Kidney (tissue), 14 donors: ENCODE measurements around the gene YAP1. TPM values are rescaled to one million over a fixed set of nuclear protein-coding genes. Genes with fewer than 3 reads are reported as not detected.

Experiments used
- DNase-seq, 5 donors: peaks; one replicate each; pipeline ENCODE4 v3.0.0-alpha.2; 2013 to 2020
- FAIRE-seq: peaks from 2 replicates; lab custom pipeline; 2012; peaks lifted over from hg19 to GRCh38; lab: Jason Lieb, UNC
- H3K27ac ChIP-seq, 2 donors: one replicate each; pipeline ENCODE4 v1.7.0; 2013; ENCODE audit warnings: low read depth in 2 of 2, low read length in 2 of 2, inconsistent platforms in 1 of 2
- H3K27me3 ChIP-seq: one replicate; pipeline ENCODE4 v1.7.1; 2013; ENCODE audit warnings: low read length, inconsistent platforms; ENCODE audit not compliant: control insufficient read depth, insufficient read depth
- H3K36me3 ChIP-seq, 3 donors: one replicate each; pipeline versions ENCODE4 v1.7.0 to v1.7.1; 2013; ENCODE audit warnings: low read length in 3 of 3, control low read depth in 1 of 3, inconsistent platforms in 1 of 3; ENCODE audit not compliant: insufficient read depth in 3 of 3, control insufficient read depth in 2 of 3
- H3K4me1 ChIP-seq, 3 donors: one replicate each; pipeline versions ENCODE4 v1.7.0 to v1.7.1; 2013; ENCODE audit warnings: low read length in 3 of 3, inconsistent platforms in 1 of 3, low read depth in 1 of 3; ENCODE audit not compliant: control insufficient read depth in 2 of 3, insufficient read depth in 2 of 3
- H3K4me3 ChIP-seq, 3 donors: one replicate each; pipeline versions ENCODE4 v1.7.0 to v1.8.1; 2013; ENCODE audit warnings: low read length in 3 of 3, control low read depth in 1 of 3, inconsistent platforms in 1 of 3
- H3K9ac ChIP-seq, 3 donors: one replicate each; pipeline versions ENCODE4 v1.7.0 to v1.7.1; 2013; ENCODE audit warnings: low read length in 3 of 3, control low read depth in 1 of 3, inconsistent platforms in 1 of 3
- H3K9me3 ChIP-seq, 3 donors: one replicate each; pipeline versions ENCODE4 v1.7.0 to v1.7.1; 2013; ENCODE audit warnings: low read length in 3 of 3, control low read depth in 1 of 3, inconsistent platforms in 1 of 3; ENCODE audit not compliant: control insufficient read depth in 2 of 3, insufficient read depth in 1 of 3
- CTCF ChIP-seq: IDR thresholded peaks from 3 replicates; pipeline ENCODE4 v1.5.1; 2012; ENCODE audit warnings: mild to moderate bottlenecking, moderate library complexity, borderline replicate concordance; ENCODE audit not compliant: insufficient read depth; ENCODE audit errors: extremely low read depth
- intact Hi-C: fragments of 100-400 bp; cut with DNase I; formaldehyde crosslinking; loops from one replicate; pipeline ENCODE4 v1.11.1; 2022
- polyA plus RNA-seq: library from polyadenylated mRNA; stranded (reverse); fragments of 350-450 nt; fragmentation: Illumina TruSeq; extraction: RNeasy Lipid Tissue Mini Kit (QIAGEN cat#74804); gene quantifications from one replicate; pipeline ENCODE4 v1.2.3, GENCODE V29; 2014; ENCODE audit warnings: low read depth, low replicate concordance; ENCODE audit not compliant: insufficient read depth
- total RNA-seq: library from RNA; stranded (reverse); fragmentation: NEBNext Ultra II Directional; extraction: Animal tissue kit (Norgen Biotek cat#: 25700); gene quantifications from one replicate; pipeline ENCODE4 v1.2.1, GENCODE V29; 2021
- donor health status: control.
- donor health status: control.
- donor health status: control.
- donor health status: control.
- donor health status: control.
- donor health status: DM: yes; HTN: yes; CAD: no.
- donor health status: Normal renal cell carcinoma (clear cell type).

Gene YAP1
- total and polyA plus RNA-seq, 2 donors from 2014 or later, result 21.5 to 106 TPM

DNA sequence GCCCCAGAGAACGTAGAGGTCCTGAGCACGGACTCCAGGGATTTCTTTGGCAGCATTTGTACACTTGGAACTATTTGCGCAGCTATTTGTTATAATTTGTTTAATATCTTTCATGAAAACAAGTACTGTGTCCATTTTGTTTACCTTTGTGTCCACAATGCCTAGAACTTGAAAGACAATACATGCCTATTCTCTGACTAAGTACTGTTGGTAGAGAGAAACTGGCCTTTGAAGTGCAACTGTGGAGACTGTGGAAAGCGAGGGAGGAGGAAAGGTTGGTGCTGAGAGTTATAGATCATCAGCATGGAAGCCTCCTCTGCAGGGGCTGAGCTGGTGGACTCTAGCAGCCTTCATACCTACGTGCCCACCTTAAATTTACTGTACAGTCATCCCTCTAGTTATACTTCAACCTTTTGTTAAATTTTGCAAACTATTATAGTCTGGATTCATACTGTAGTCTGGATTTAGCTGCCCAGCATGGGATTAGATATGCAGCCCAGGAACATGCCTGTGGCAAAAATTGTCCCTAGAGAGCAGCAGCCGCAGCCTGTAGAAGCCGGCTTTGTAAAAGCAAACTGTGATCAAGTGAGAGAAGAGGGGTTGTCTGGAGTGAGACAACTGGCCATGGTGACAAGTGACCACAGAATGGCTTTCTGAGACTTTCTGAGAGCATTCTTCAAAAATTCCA, 24.2 kb upstream of the YAP1 start:
- no peak overlapping the region for H3K9ac ChIP-seq
- H3K4me1 ChIP-seq, result no peaks in the 10 kb centered on the region
- intact Hi-C loops, result no loop called here
- H3K9me3 ChIP-seq, result no peaks in the 10 kb centered on the region
- DNase-seq (no peak), FAIRE-seq (no peak)
- TF ChIP-seq CTCF, result no peak
- H3K27me3 ChIP-seq, result no peaks in the 10 kb centered on the region
- H3K4me3 ChIP-seq, result no peak overlapping the region
- H3K36me3 ChIP-seq, result no peaks in the 10 kb centered on the region
- no peak overlapping the region for H3K27ac ChIP-seq

- TF ChIP-seq CTCF, result no peak
- no peaks in the 10 kb centered on the region for H3K9me3 ChIP-seq
- H3K27me3 ChIP-seq, result no peaks in the 10 kb centered on the region
- no peaks in the 10 kb centered on the region for H3K36me3 ChIP-seq
- no peaks in the 10 kb centered on the region for H3K4me1 ChIP-seq
- H3K9ac ChIP-seq, result no peak overlapping the region
- no peak for FAIRE-seq
- H3K27ac ChIP-seq, result no peak overlapping the region
- H3K4me3 ChIP-seq, result no peak overlapping the region
- no peak for DNase-seq
- intact Hi-C loops, result no loop called here
Measured at GRCh38 chr11:102097186-102097585, 13.1 kb upstream of the YAP1 start.

DNA sequence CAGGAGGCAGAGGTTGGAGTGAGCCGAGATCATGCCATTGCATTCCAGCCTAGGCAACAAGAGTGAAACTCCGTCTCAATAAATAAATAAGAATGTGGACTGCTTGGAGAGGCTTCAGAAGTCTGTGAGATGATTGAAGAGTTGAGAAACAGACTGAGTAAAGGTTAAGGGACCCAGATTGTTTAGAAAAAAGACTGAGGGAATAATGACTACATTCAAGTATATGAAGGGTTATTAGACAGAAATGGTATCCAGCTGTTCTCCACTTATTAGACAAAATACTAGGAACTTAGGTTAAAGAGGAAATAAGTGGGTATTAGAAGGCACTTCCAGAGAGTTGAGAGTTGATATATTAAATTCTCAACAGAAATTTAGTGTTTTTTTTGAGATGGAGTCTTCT, 10.5 kb upstream of the YAP1 start:
- Histone ChIP-seq H3K27me3 (no peaks in the 10 kb centered on the region), H3K9me3 (no peaks in the 10 kb centered on the region), H3K4me3 (no peak overlapping the region), H3K4me1 (no peaks in the 10 kb centered on the region), H3K9ac (no peak overlapping the region), H3K27ac (no peak overlapping the region), H3K36me3 (no peaks in the 10 kb centered on the region)
- intact Hi-C loops, result no loop called here
- no peak for TF ChIP-seq CTCF
- DNase-seq (no peak), FAIRE-seq (no peak)
